ENCODE results near the gene PCYT2.

GRCh38 chr17:81917565-81918332 lies 6.5 kb upstream of the PCYT2 start, which contains the start of gene SIRT7:
- TF ChIP-seq CTCF (IDR thresholded peaks at IDR 0.05; ENCODE audit: borderline replicate concordance, extremely low read depth, low read length, poor library complexity, severe bottlenecking) (no peak), EZH2 (IDR thresholded peaks at IDR 0.05; ENCODE audit: borderline replicate concordance, low read depth, low read length, severe bottlenecking) (no peak)

Measured in DND-41 (cell line).